GM13976 (cell line): ENCODE data around the gene CD2BP2.
"Not testable (repeated sequence)": the region's sequence is repeated elsewhere in the genome, so short reads cannot be mapped to it uniquely, and the experiment has no call there.

Experiments
- DNase-seq: peaks from one replicate; pipeline ENCODE4 v3.0.0; 2012; ENCODE audit warnings: low spot score
- CTCF ChIP-seq: IDR thresholded peaks from 2 replicates; pipeline ENCODE4 v1.5.1; 2012; ENCODE audit warnings: borderline replicate concordance, mild to moderate bottlenecking; ENCODE audit not compliant: insufficient read depth; ENCODE audit errors: extremely low read depth, missing control alignments, control extremely low read depth
- in situ Hi-C: fragments of 300-500 bp; cut with MboI; formaldehyde crosslinking; loops from one replicate; pipeline ENCODE4 v1.12.0; 2022; ENCODE audit warnings: low sequenced_read_pairs, mixed read lengths, inconsistent platforms; ENCODE audit not compliant: unreplicated experiment

The CD2BP2 gene

GRCh38 chr16:30348929-30349328 is 6.2 kb downstream of the CD2BP2 start:
- no peak for DNase-seq
- no peak for TF ChIP-seq CTCF
- in situ Hi-C loops = no loop called here

- no peak for TF ChIP-seq CTCF
- in situ Hi-C loops = no loop called here
- no peak for DNase-seq
Observed at GRCh38 chr16:30348113-30348512, 7.0 kb downstream of the CD2BP2 start.

GRCh38 chr16:30346286-30346685 is 8.8 kb downstream of the CD2BP2 start:
- in situ Hi-C loops = no loop called here
- DNase-seq = no peak
- no peak for TF ChIP-seq CTCF

GRCh38 chr16:30343491-30343820 is 11.7 kb downstream of the CD2BP2 start:
- DNase-seq, in situ Hi-C loops: not testable (repeated sequence)

GRCh38 chr16:30342751-30343490 is 12.2 kb downstream of the CD2BP2 start:
- in situ Hi-C loops = no loop called here
- DNase-seq = no peak
- no peak for TF ChIP-seq CTCF

- in situ Hi-C loops, DNase-seq: not testable (repeated sequence)
Observed at GRCh38 chr16:30341971-30342370, 13.1 kb downstream of the CD2BP2 start.

DNA sequence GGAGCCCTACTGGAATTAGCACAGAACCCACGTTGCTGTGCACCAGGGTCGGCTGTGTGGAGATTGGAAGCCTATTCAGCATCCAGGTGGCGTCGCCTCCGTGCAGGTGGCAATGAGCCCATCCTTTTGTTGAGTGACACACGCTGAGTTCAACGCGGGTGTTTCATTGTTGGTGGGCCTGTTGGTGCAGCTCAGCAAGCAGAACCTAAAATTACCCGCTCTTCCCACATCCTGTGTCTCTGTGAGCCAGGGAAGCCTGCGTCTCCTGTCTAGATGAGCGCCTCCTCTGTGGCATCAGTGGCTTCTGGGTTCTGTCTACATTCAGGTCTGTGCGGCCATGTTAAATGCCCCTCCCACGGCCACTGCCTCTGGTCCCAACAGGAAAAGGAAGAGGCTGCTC is 14.5 kb downstream of the CD2BP2 start:
- no peak for TF ChIP-seq CTCF
- DNase-seq = no peak
- in situ Hi-C loops = no loop called here

DNA sequence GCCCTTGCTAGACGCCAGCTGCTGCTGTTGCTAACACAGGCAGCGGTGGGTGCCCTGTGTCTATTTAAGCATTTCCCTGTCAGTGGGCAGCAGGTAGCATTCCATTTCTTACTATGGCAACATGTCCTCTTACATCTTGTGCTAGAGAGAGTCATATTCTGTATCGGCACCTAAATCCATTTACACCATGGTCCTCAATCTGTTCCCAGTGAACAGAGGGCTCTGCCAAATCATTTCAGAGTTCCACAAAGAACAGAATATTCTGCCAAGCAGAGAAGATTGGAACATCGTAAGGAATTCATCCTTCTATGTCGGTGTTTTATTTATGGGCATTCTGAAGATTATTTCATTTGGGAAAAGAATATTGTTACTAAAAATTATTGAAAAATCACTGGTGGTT is 16.4 kb downstream of the CD2BP2 start:
- DNase-seq, in situ Hi-C loops: not testable (repeated sequence)

DNA sequence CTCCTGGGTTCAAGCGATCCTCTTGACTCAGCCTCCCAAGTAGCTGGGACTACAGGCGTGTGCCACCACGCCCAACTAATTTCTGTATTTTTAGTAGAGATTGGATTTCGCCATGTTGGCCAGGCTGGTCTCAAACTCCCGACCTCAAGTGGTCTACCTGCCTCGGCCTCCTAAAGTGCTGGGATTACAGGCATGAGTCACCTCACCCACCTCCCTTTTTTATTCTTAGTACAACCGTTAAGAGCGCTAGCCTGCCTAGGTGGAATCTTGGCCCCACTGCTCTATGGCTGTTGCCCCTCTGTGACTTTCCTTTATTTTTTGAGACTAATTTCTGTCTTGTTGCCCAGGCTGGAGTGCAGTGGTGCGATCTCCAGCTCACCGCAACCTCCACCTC is 17.1 kb downstream of the CD2BP2 start:
- in situ Hi-C loops, DNase-seq: not testable (repeated sequence)
